Activated T-helper 1 cell treated with anti-CD3 and anti-CD28 coated beads, Interleukin-12 subunit alpha, Interleukin-12 subunit beta, Interleukin-2, Interleukin-4 antibody, amounts not matched to agents 30 ng/mL and 10 ng/mL and 1 ng/mL, durations not matched to agents 14 hours and 24 hours and 36 hours (primary cell): ENCODE data around the gene RAI1. TPM values are rescaled to one million over a fixed set of nuclear protein-coding genes. Genes with fewer than 3 reads are reported as not detected.
A peak's percentile ranks its signal among the peaks of the same experiment; 100 is the strongest.

ENCODE experiments used
- DNase-seq: peaks from one replicate; pipeline ENCODE4 v3.0.0; 2021; ENCODE audit warnings: low spot score
- H3K27ac Mint-ChIP-seq: one replicate; pipeline ENCODE4 v1.8.0; 2021; ENCODE audit warnings: mild to moderate bottlenecking, mixed read lengths
- H3K27me3 Mint-ChIP-seq: one replicate; pipeline ENCODE4 v1.8.0; 2022; ENCODE audit warnings: mild to moderate bottlenecking, moderate library complexity, mixed read lengths; ENCODE audit not compliant: insufficient read depth
- H3K36me3 Mint-ChIP-seq: one replicate; pipeline ENCODE4 v1.8.0; 2021; ENCODE audit warnings: low read depth, mixed read lengths
- H3K4me1 Mint-ChIP-seq: one replicate; pipeline ENCODE4 v1.8.0; 2021; ENCODE audit warnings: low read depth, mixed read lengths
- H3K4me3 Mint-ChIP-seq: one replicate; pipeline ENCODE4 v1.8.0; 2021; ENCODE audit warnings: mild to moderate bottlenecking, moderate library complexity, mixed read lengths
- H3K9me3 Mint-ChIP-seq: one replicate; pipeline ENCODE4 v1.8.0; 2021; ENCODE audit warnings: mixed read lengths
- intact Hi-C: fragments of 100-400 bp; cut with micrococcal nuclease; formaldehyde crosslinking; loops from one replicate; pipeline ENCODE4 v1.15.1; 2024
- total RNA-seq: library from RNA; stranded (reverse); gene quantifications from 2 replicates; pipeline ENCODE4 v1.2.3, GENCODE V29; 2022

Gene RAI1
- total RNA-seq, 1 donor from 2014 or later, result 31.1 TPM

- Mint-ChIP-seq H3K4me1 (peaks cover 8% of the 10 kb centered on the region), H3K27ac (no peak overlapping the region), H3K36me3 (no peaks in the 10 kb centered on the region), H3K9me3 (no peaks in the 10 kb centered on the region), H3K27me3 (peaks cover 12% of the 10 kb centered on the region), H3K4me3 (no peak overlapping the region)
- intact Hi-C loops, result no loop called here
- no peak for DNase-seq
These were observed 95.6 kb downstream of the RAI1 start for GRCh38 chr17:17776889-17777288.

GRCh38 chr17:17778308-17779014 is 97.2 kb downstream of the RAI1 start:
- intact Hi-C loops, result no loop called here
- no peak overlapping the region for H3K4me3 Mint-ChIP-seq
- no peaks in the 10 kb centered on the region for H3K9me3 Mint-ChIP-seq
- peaks cover 14% of the 10 kb centered on the region for H3K27me3 Mint-ChIP-seq
- DNase-seq, result no peak
- H3K27ac Mint-ChIP-seq, result no peak overlapping the region
- H3K36me3 Mint-ChIP-seq, result no peaks in the 10 kb centered on the region
- no peaks in the 10 kb centered on the region for H3K4me1 Mint-ChIP-seq

DNA sequence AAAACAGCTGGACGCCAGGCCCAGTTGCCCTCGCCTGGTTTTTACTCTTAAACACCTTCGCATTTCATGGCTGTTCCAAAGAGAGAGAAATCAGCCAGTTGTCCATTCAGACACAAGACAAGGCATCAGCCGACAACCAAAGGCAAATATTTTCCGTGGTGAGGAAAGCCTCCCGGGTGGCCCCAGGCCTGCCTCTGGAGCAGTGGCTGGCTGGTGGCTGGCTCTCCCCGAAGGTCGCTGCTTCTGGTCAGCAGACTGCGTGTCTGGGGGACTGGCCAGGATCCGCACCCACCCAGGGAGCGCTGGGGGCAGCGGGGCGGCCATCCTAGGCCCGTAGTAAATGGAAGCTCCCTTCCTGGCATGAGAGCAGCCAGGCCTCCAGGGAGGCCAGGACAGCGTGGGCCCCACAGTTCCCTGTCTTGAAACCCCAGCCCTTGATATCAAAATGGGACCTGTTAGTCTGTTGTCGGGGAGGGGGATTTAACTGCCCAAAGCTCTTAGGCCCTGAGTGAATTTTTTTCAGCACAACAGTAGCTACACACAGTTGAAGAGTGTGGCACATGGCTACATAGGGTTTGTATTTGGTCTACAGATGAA is 97.9 kb downstream of the RAI1 start:
- intact Hi-C loops, result no loop called here
- Mint-ChIP-seq H3K27me3 (peaks cover 16% of the 10 kb centered on the region), H3K9me3 (no peaks in the 10 kb centered on the region), H3K36me3 (no peaks in the 10 kb centered on the region), H3K27ac (no peak overlapping the region), H3K4me3 (no peak overlapping the region), H3K4me1 (no peaks in the 10 kb centered on the region)
- DNase-seq, result no peak

GRCh38 chr17:17780922-17781590 is 99.8 kb downstream of the RAI1 start:
- Mint-ChIP-seq H3K4me3 (peak overlapping the region; percentile 48), H3K4me1 (no peaks in the 10 kb centered on the region), H3K9me3 (no peaks in the 10 kb centered on the region), H3K27me3 (peaks cover 11% of the 10 kb centered on the region), H3K27ac (no peak overlapping the region), H3K36me3 (no peaks in the 10 kb centered on the region)
- DNase-seq, result no peak
- intact Hi-C loops, result loop anchor here (5.0 kb wide), 1 partner anchor 41 kb away; no protein-coding TSS in a partner anchor

DNA sequence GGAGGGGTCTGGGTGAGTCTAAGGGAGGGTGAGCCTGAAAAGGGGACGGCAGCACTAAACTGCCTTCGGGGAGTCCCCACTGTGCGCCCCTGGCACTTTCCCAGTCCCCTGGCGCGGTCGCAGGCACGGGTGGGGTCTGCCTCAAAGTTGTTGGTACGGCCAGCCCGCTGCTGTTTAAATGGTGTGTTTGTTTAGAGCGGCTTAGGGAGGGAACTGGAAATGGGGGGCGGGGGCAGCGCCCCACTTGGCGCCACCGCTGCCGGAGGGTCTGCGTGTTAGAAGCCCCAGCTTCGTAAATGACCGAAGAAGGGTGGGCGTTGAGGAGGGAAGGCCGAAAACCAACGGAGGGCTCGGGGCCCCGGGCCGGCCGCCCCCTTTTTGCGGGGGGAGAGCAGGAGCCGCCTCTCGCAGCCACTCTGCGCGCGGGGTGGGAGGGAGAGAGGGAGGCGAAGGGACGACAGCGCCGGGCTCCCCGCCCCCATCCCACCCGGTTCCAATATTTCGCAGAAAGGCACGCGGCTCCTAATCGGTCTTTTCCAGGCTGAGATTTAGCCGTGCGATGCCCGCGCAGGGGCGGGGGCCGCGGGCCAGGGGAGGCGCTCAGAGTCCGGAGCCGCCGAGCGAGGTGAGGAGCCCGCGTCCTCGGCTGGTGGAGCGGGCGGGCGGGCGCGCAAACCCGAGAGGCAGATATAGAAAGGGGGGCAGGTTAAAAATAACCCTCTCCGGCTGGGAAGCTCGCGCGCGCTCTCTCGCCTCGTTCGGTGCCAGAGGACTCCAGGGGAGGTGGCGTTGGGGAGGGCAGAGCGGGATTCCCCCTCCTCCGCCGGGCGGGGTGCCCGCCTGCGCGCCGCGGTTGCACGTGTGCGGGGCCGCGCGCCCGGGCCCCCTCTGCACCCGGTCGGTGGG is 100.6 kb downstream of the RAI1 start:
- DNase-seq, result no peak
- Mint-ChIP-seq H3K4me1 (no peaks in the 10 kb centered on the region), H3K27me3 (peaks cover 9% of the 10 kb centered on the region), H3K27ac (no peak overlapping the region), H3K9me3 (no peaks in the 10 kb centered on the region), H3K36me3 (no peaks in the 10 kb centered on the region), H3K4me3 (peak overlapping the region; percentile 33)
- intact Hi-C loops, result loop anchor here (2.0 to 5.0 kb wide), 3 partner anchors 29 to 101 kb away; partner anchors contain the start of gene RAI1

DNA sequence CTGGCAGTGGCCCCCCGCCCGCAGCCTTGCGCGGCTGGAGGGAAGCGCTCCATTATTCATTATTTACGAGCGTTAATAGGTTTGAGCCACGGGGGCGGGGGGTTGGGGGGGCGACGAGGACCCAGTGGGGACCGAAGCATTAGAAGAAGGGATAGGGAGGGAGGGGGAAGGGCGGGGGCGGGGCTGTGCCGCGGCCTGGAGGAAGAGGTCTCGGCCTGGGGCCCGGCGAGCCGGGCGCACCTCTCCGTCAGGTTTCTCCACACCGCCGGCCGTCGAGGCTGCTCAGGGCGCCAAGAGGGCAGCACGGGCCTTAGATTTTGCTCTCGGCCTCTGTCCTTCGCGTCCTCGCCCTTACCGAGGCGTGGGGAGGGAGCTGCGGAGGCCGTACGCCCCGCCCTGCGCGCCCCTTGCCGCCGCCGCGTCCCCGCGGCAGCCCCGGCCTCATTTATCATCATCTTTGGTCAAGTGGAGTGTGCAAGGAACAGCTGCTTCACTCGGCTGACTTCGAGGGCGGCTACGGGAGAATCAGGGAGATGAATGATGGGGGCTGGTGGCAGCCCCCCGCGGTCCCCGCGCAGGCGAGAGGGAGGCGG is 101.4 kb downstream of the RAI1 start:
- DNase-seq, result no peak
- H3K4me1 Mint-ChIP-seq, result no peaks in the 10 kb centered on the region
- peak overlapping the region; percentile 60 for H3K4me3 Mint-ChIP-seq
- intact Hi-C loops, result loop anchor here (2.0 to 5.0 kb wide), 3 partner anchors 30 to 102 kb away; partner anchors contain the start of gene RAI1
- no peak overlapping the region for H3K27ac Mint-ChIP-seq
- no peaks in the 10 kb centered on the region for H3K36me3 Mint-ChIP-seq
- H3K27me3 Mint-ChIP-seq, result peaks cover 9% of the 10 kb centered on the region
- no peaks in the 10 kb centered on the region for H3K9me3 Mint-ChIP-seq

GRCh38 chr17:17783116-17783824 is 102.0 kb downstream of the RAI1 start:
- DNase-seq, result peak; percentile 47
- Mint-ChIP-seq H3K4me1 (no peaks in the 10 kb centered on the region), H3K27ac (no peak overlapping the region), H3K4me3 (peak overlapping the region; percentile 76), H3K27me3 (peaks cover 9% of the 10 kb centered on the region), H3K9me3 (no peaks in the 10 kb centered on the region), H3K36me3 (no peaks in the 10 kb centered on the region)
- intact Hi-C loops, result loop anchor here (2.0 to 5.0 kb wide), 3 partner anchors 30 to 102 kb away; partner anchors contain the start of gene RAI1

DNA sequence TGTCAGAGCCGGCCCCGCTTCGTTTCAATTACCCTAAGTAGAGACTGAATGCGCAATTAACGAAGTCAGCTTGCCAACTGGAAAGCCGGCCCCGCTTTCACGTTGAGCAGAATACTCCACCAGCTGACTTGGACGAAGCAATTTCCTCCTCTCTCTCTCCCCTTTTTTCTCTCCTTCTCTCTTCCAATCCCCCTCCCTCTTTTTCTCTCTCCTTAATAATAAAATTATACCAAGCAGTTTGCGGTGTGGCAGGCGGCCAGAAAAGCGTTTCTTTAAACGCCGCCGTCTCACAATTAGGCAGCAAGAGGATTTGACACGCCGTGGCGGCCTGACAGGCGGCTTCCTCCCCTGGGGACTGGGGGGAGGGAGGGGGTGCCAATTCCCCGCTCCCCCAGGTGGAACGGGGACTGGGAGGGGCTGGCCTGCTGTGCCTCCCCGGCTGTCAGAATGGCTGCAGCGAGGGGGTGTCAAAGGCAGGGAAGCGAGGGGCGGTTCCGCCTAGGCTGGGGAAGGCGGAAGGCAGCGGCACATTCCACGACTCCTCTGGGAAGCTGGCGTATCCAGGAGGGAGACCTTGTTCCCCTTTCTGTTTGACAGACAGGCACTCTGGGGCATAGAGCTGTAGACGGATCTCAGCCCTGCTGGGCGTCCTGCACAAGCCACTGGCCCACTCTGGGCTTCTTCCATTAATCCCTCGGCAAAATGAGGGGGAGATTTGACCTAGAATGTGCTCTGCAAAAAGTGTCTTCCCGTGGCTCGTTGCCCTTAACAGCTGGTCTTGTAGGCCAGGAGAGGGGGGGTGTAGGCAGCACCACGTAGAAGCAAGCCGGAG is 102.8 kb downstream of the RAI1 start:
- Mint-ChIP-seq H3K27ac (peak overlapping the region; percentile 63), H3K36me3 (no peaks in the 10 kb centered on the region), H3K27me3 (peaks cover 9% of the 10 kb centered on the region), H3K4me3 (peak overlapping the region; percentile 76), H3K4me1 (no peaks in the 10 kb centered on the region), H3K9me3 (no peaks in the 10 kb centered on the region)
- DNase-seq, result no peak
- intact Hi-C loops, result loop anchor here (2.0 to 5.0 kb wide), 3 partner anchors 31 to 103 kb away; partner anchors contain the start of gene RAI1

- Mint-ChIP-seq H3K4me3 (peak overlapping the region; percentile 45), H3K9me3 (no peaks in the 10 kb centered on the region), H3K4me1 (no peaks in the 10 kb centered on the region), H3K36me3 (no peaks in the 10 kb centered on the region), H3K27ac (no peak overlapping the region), H3K27me3 (peaks cover 9% of the 10 kb centered on the region)
- intact Hi-C loops, result loop anchor here (5.0 kb wide), 1 partner anchor 38 kb away; no protein-coding TSS in a partner anchor
- DNase-seq, result no peak
These were observed 103.5 kb downstream of the RAI1 start for GRCh38 chr17:17784657-17785267.

DNA sequence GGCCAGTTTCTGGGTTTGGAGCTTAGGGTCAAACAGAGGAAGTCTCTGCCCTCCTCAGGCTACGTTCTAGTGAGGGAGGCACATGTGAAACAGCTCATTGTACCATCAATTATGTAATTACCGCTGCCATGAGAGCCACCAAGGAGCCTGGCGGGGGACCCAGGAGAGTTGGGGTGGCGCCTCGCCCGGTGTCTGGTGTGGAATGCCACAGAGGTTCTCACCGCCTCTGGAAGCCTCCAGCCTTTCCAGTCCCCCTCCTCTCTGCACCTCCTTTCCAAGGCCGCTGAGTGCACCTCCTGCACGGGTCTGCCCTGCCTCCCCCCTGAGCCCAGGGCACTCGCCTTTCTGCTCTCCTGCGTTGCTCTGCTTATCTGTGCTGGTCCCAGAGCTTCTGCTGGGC is 104.1 kb downstream of the RAI1 start:
- no peak overlapping the region for H3K27ac Mint-ChIP-seq
- intact Hi-C loops, result no loop called here
- no peak overlapping the region for H3K4me3 Mint-ChIP-seq
- DNase-seq, result no peak
- no peaks in the 10 kb centered on the region for H3K36me3 Mint-ChIP-seq
- no peaks in the 10 kb centered on the region for H3K4me1 Mint-ChIP-seq
- H3K27me3 Mint-ChIP-seq, result peaks cover 9% of the 10 kb centered on the region
- H3K9me3 Mint-ChIP-seq, result no peaks in the 10 kb centered on the region

DNA sequence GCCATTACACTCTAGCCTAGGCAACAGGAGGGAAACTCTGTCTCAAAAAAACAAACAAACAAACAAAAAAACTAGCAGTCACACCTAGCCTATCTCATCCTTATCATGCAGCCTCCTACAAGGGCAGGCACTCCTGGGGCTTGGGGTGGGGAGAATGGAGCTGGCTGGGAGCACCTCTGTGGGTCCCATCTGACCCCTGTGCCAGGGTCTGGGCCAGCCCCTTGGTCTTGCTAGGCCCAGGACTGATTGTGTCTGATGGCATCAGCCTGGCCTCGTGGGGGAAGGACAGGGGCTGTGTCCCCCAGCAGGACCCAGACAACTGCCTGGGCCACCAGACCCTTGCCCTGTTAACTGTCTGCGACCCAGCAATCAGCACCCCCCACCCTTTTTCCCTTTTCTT is 105.7 kb downstream of the RAI1 start:
- H3K27ac Mint-ChIP-seq, result peak overlapping the region; percentile 2
- peaks cover 4% of the 10 kb centered on the region for H3K27me3 Mint-ChIP-seq
- intact Hi-C loops, result no loop called here
- H3K4me1 Mint-ChIP-seq, result peaks cover 5% of the 10 kb centered on the region
- H3K36me3 Mint-ChIP-seq, result no peaks in the 10 kb centered on the region
- no peak for DNase-seq
- no peaks in the 10 kb centered on the region for H3K9me3 Mint-ChIP-seq
- H3K4me3 Mint-ChIP-seq, result no peak overlapping the region
